Activated naive CD4-positive, alpha-beta T cell treated with anti-CD3 and anti-CD28 coated beads, Interleukin-2, amount 50 U/mL, for 72 hours (primary cell): Measurements from ENCODE around the gene IDI1. TPM values are rescaled to one million over a fixed set of nuclear protein-coding genes. Genes with fewer than 3 reads are reported as not detected.
"Not testable (repeated sequence)": the region's sequence is repeated elsewhere in the genome, so short reads cannot be mapped to it uniquely, and the experiment has no call there.

Source experiments
- ATAC-seq, 2 donors: fragments of 150-1000 bp; cut with Tn5 transposase; 2 replicates each; pipeline ENCODE4 v1.10.0; 2021; ENCODE audit warnings: mild to moderate bottlenecking in 2 of 2, moderate library complexity in 2 of 2
- DNase-seq, 2 donors: peaks; one replicate each; pipeline ENCODE4 v3.0.0; 2021 to 2022; ENCODE audit warnings: low spot score in 2 of 2
- H3K27ac Mint-ChIP-seq, 2 donors: one replicate each; pipeline ENCODE4 v1.8.0; 2022; ENCODE audit warnings: mild to moderate bottlenecking in 2 of 2, mixed read lengths in 2 of 2
- H3K36me3 Mint-ChIP-seq, 2 donors: one replicate each; pipeline ENCODE4 v1.8.0; 2022; ENCODE audit warnings: mixed read lengths in 2 of 2
- H3K9me3 Mint-ChIP-seq, 2 donors: one replicate each; pipeline ENCODE4 v1.8.0; 2022; ENCODE audit warnings: mixed read lengths in 2 of 2
- total RNA-seq, 2 donors: library from RNA; stranded (reverse); gene quantifications; one replicate each; pipeline ENCODE4 v1.2.3, GENCODE V29; 2022

The IDI1 gene
- total RNA-seq, 2 donors from 2014 or later: 52.6 to 81.1 TPM

GRCh38 chr10:1074052-1074747 lies 25.3 kb upstream of the IDI1 start:
- Mint-ChIP-seq H3K27ac (peak overlapping the region; percentile 2 to 33), H3K9me3 (no peaks in the 10 kb centered on the region), H3K36me3 (no peaks in the 10 kb centered on the region)
- DNase-seq (no peak), ATAC-seq (no peak)

- Mint-ChIP-seq H3K27ac (no peak overlapping the region), H3K9me3 (no peaks in the 10 kb centered on the region), H3K36me3 (no peaks in the 10 kb centered on the region)
- DNase-seq (no peak), ATAC-seq (no peak)
Measured at GRCh38 chr10:1070919-1071318, 22.0 kb upstream of the IDI1 start.

GRCh38 chr10:1068380-1069361 lies 19.8 kb upstream of the IDI1 start:
- Mint-ChIP-seq H3K36me3 (peaks cover 0 to 7% of the 10 kb centered on the region in 2 donors), H3K9me3 (no peaks in the 10 kb centered on the region), H3K27ac (peak overlapping the region in 1 of 2 donors; percentile 2)
- ATAC-seq: peak; percentile 7 to 94
- DNase-seq: no peak

- H3K9me3 Mint-ChIP-seq, ATAC-seq, H3K27ac Mint-ChIP-seq, H3K36me3 Mint-ChIP-seq, DNase-seq: not testable (repeated sequence)
Measured at GRCh38 chr10:1066734-1067133, 17.8 kb upstream of the IDI1 start.

GRCh38 chr10:1064964-1065247 lies 16.0 kb upstream of the IDI1 start:
- Mint-ChIP-seq H3K36me3 (peaks cover 0 to 7% of the 10 kb centered on the region in 2 donors), H3K27ac (no peak overlapping the region), H3K9me3 (no peaks in the 10 kb centered on the region)
- ATAC-seq (no peak), DNase-seq (no peak)

GRCh38 chr10:1063232-1063865 lies 14.4 kb upstream of the IDI1 start:
- peaks cover 7 to 8% of the 10 kb centered on the region in 2 donors for H3K36me3 Mint-ChIP-seq
- peak; percentile 46 to 63 for ATAC-seq
- H3K27ac Mint-ChIP-seq: peak overlapping the region; percentile 17 to 29
- no peaks in the 10 kb centered on the region for H3K9me3 Mint-ChIP-seq
- no peak for DNase-seq

GRCh38 chr10:1061930-1062774 lies 13.2 kb upstream of the IDI1 start:
- Mint-ChIP-seq H3K27ac (peak overlapping the region; percentile 29 to 88), H3K9me3 (no peaks in the 10 kb centered on the region), H3K36me3 (peaks cover 19 to 20% of the 10 kb centered on the region in 2 donors)
- DNase-seq: no peak
- peak in 1 of 2 donors; percentile 25 for ATAC-seq

- Mint-ChIP-seq H3K9me3 (no peaks in the 10 kb centered on the region), H3K27ac (peak overlapping the region; percentile 29 to 61), H3K36me3 (peaks cover 26 to 33% of the 10 kb centered on the region in 2 donors)
- DNase-seq (no peak), ATAC-seq (no peak)
Measured at GRCh38 chr10:1059902-1060301, 11.0 kb upstream of the IDI1 start.

- Mint-ChIP-seq H3K36me3 (peaks cover 24 to 33% of the 10 kb centered on the region in 2 donors), H3K9me3 (no peaks in the 10 kb centered on the region), H3K27ac (peak overlapping the region; percentile 11 to 99)
- ATAC-seq (no peak), DNase-seq (no peak)
Measured at GRCh38 chr10:1058017-1058416, 9.1 kb upstream of the IDI1 start.

GRCh38 chr10:1057106-1057657 lies 8.3 kb upstream of the IDI1 start:
- Mint-ChIP-seq H3K9me3 (no peaks in the 10 kb centered on the region), H3K36me3 (peaks cover 24 to 33% of the 10 kb centered on the region in 2 donors), H3K27ac (peak overlapping the region; percentile 94 to 99)
- ATAC-seq (peak in 1 of 2 donors; percentile 8), DNase-seq (no peak)

- DNase-seq (peak; percentile 87 to 89), ATAC-seq (peak; percentile 96 to 97)
- Mint-ChIP-seq H3K9me3 (no peaks in the 10 kb centered on the region), H3K27ac (peak within 1 kb of the TSS; percentile 99), H3K36me3 (peaks cover 24 to 33% of the 10 kb centered on the region in 2 donors)
Measured at GRCh38 chr10:1056326-1057105, 7.6 kb upstream of the IDI1 start, which contains the start of gene WDR37. Gene WDR37, plus strand, starts transcription at chr10:1056385. Its CDS starts 15,771 bp downstream, at chr10:1072156.

GRCh38 chr10:1054684-1055083 lies 5.8 kb upstream of the IDI1 start:
- DNase-seq: no peak
- peaks cover 27 to 40% of the 10 kb centered on the region in 2 donors for H3K36me3 Mint-ChIP-seq
- no peaks in the 10 kb centered on the region for H3K9me3 Mint-ChIP-seq
- H3K27ac Mint-ChIP-seq: no peak overlapping the region
- ATAC-seq: no peak

- DNase-seq (peak in 1 of 2 donors; percentile 38), ATAC-seq (no peak)
- Mint-ChIP-seq H3K36me3 (peaks cover 22 to 25% of the 10 kb centered on the region in 2 donors), H3K27ac (peak overlapping the region; percentile 98 to 99), H3K9me3 (no peaks in the 10 kb centered on the region)
Measured at GRCh38 chr10:1050554-1050953, 1.6 kb upstream of the IDI1 start.

- H3K36me3 Mint-ChIP-seq: peaks cover 21 to 25% of the 10 kb centered on the region in 2 donors
- ATAC-seq (no peak), DNase-seq (no peak)
- H3K9me3 Mint-ChIP-seq: no peaks in the 10 kb centered on the region
- peak overlapping the region; percentile 98 to 99 for H3K27ac Mint-ChIP-seq
Measured at GRCh38 chr10:1050145-1050544, 1.2 kb upstream of the IDI1 start.

GRCh38 chr10:1049425-1049958 lies 573 bp upstream of the IDI1 start:
- DNase-seq (no peak), ATAC-seq (no peak)
- Mint-ChIP-seq H3K27ac (peak overlapping the region; percentile 98 to 99), H3K36me3 (peaks cover 25 to 26% of the 10 kb centered on the region in 2 donors), H3K9me3 (no peaks in the 10 kb centered on the region)
